HG03060 (cell line): ENCODE results near the gene ANXA7.
"Not testable (repeated sequence)": the region's sequence is repeated elsewhere in the genome, so short reads cannot be mapped to it uniquely, and the experiment has no call there.

Experiments
- ATAC-seq: cut with Tn5 transposase; IDR thresholded peaks from one replicate; pipeline ENCODE4 v1.9.1; 2021; ENCODE audit warnings: low read depth, moderate number of reproducible peaks; ENCODE audit not compliant: unreplicated experiment

ANXA7 gene

GRCh38 chr10:73408978-73409521 is 4.8 kb downstream of the ANXA7 start:
- no peak for ATAC-seq

- ATAC-seq = no peak
Observed at GRCh38 chr10:73408061-73408460, 5.8 kb downstream of the ANXA7 start.

GRCh38 chr10:73407495-73407894 is 6.4 kb downstream of the ANXA7 start:
- no peak for ATAC-seq

- ATAC-seq = no peak
Observed at GRCh38 chr10:73406846-73407245, 7.0 kb downstream of the ANXA7 start.

GRCh38 chr10:73405556-73405955 is 8.3 kb downstream of the ANXA7 start:
- ATAC-seq = no peak

- ATAC-seq = no peak
Observed at GRCh38 chr10:73404690-73405089, 9.2 kb downstream of the ANXA7 start.

GRCh38 chr10:73401636-73402035 is 12.2 kb downstream of the ANXA7 start:
- ATAC-seq = no peak

GRCh38 chr10:73399063-73399462 is 14.8 kb downstream of the ANXA7 start:
- no peak for ATAC-seq

GRCh38 chr10:73398024-73398423 is 15.8 kb downstream of the ANXA7 start:
- no peak for ATAC-seq

- not testable (repeated sequence) for ATAC-seq
Observed at GRCh38 chr10:73394325-73394724, 19.5 kb downstream of the ANXA7 start.

GRCh38 chr10:73388228-73388627 is 25.6 kb downstream of the ANXA7 start:
- no peak for ATAC-seq

GRCh38 chr10:73386583-73386982 is 27.3 kb downstream of the ANXA7 start:
- no peak for ATAC-seq

- ATAC-seq = no peak
Observed at GRCh38 chr10:73379064-73379748, 34.7 kb downstream of the ANXA7 start.

- ATAC-seq = no peak
Observed at GRCh38 chr10:73376679-73377078, 37.2 kb downstream of the ANXA7 start.

- ATAC-seq = no peak
Observed at GRCh38 chr10:73368238-73368637, 45.6 kb downstream of the ANXA7 start.

GRCh38 chr10:73366381-73367298 is 47.2 kb downstream of the ANXA7 start:
- no peak for ATAC-seq

GRCh38 chr10:73364964-73365363 is 48.9 kb downstream of the ANXA7 start:
- no peak for ATAC-seq

GRCh38 chr10:73359492-73359891 is 54.4 kb downstream of the ANXA7 start:
- ATAC-seq = no peak

- peak; percentile 92 for ATAC-seq
Observed at GRCh38 chr10:73358331-73359279, 55.3 kb downstream of the ANXA7 start, which contains the start of gene CFAP70. CFAP70 (minus strand) TSS chr10:73358864; CDS start chr10:73354796, 4,068 bp downstream.

GRCh38 chr10:73357821-73358220 is 56.0 kb downstream of the ANXA7 start:
- no peak for ATAC-seq
